Fibroblast of pulmonary artery (primary cell): ENCODE results near the gene ROPN1B.

Experiments used
- DNase-seq: peaks from one replicate; pipeline ENCODE4 v3.0.0-alpha.2; 2010; ENCODE audit warnings: low read depth
- H3K4me3 ChIP-seq: replicated peaks from 2 replicates; pipeline ENCODE4 v1.5.1; 2011; ENCODE audit warnings: low read depth, mild to moderate bottlenecking, control low read depth, low read length, moderate library complexity
- CTCF ChIP-seq: IDR thresholded peaks from 2 replicates; pipeline ENCODE4 v1.5.1; 2011; ENCODE audit warnings: mild to moderate bottlenecking, control low read depth, low read length, inconsistent platforms; ENCODE audit errors: missing control alignments

ROPN1B gene

GRCh38 chr3:126026277-126026751, 57.3 kb downstream of the ROPN1B start:
- DNase-seq, result no peak
- H3K4me3 ChIP-seq, result no peak overlapping the region
- TF ChIP-seq CTCF, result no peak

- no peak overlapping the region for H3K4me3 ChIP-seq
These were observed 57.8 kb downstream of the ROPN1B start for GRCh38 chr3:126026761-126027160.

GRCh38 chr3:126028096-126028495, 59.1 kb downstream of the ROPN1B start:
- TF ChIP-seq CTCF, result no peak
- DNase-seq, result no peak
- no peak overlapping the region for H3K4me3 ChIP-seq

More at GRCh38 chr3:126026761-126027160, 57.8 kb downstream of the ROPN1B start:
- DNase-seq, result no peak
- no peak for TF ChIP-seq CTCF

GRCh38 chr3:126029241-126029640, 60.3 kb downstream of the ROPN1B start:
- TF ChIP-seq CTCF, result no peak
- no peak for DNase-seq
- no peak overlapping the region for H3K4me3 ChIP-seq

GRCh38 chr3:126030455-126030854, 61.5 kb downstream of the ROPN1B start:
- no peak overlapping the region for H3K4me3 ChIP-seq
- TF ChIP-seq CTCF, result no peak
- no peak for DNase-seq

GRCh38 chr3:126031981-126032471, 63.0 kb downstream of the ROPN1B start:
- no peak for DNase-seq
- no peak overlapping the region for H3K4me3 ChIP-seq
- no peak for TF ChIP-seq CTCF
